GM19023 (cell line): Measurements from ENCODE around the gene ALG14.
"Not testable (repeated sequence)": the region's sequence is repeated elsewhere in the genome, so short reads cannot be mapped to it uniquely, and the experiment has no call there.

Experiments used
- ATAC-seq: cut with Tn5 transposase; IDR thresholded peaks from one replicate; pipeline ENCODE4 v1.9.1; 2021; ENCODE audit warnings: mild to moderate bottlenecking, moderate library complexity; ENCODE audit not compliant: unreplicated experiment

ALG14 gene

DNA sequence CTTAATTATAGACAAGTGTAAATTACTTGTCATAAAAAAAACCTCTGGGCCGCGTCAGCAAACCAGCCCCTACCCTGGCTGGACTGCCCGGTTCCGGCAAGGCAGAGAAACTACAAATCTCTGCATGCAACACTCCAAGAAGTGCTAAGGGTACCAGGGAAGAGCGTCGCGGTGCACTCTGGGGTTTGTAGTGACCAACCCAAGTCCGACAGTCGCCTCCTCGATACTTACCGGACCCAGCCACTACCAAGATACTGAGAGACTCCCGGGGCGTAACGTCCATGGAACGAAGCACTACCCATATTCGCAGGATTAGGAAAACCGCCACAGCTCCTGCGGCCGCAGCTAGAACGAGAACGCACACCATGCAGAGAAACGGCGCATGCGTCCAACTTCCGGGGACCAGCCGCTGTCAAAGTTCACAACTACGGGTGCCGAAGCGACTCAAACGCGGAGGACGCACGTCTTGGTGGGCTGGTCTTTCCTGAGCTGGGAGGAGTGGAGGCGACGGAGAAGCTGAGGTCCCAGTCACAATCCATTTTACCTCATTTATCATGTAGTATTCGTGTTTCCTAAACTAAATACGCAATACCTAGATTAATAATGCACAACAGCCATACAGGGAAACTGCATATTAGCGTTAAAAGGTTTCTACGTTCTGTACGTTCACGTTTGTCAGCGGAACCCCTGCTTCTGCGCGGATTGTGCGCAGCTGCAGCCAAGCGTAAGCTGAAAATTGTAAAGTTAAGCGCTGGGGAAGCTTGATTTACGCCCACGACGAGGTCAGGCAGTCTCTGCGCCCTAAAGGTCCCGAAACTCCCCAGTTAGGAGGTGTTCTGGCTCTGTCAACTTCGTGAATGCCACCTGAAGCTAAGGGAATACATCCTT lies at the start of gene ALG14:
Gene ALG14, minus strand, starts transcription at position 420 of the 888 bp plus-strand sequence. Its CDS starts 53 bp downstream, at position 367.
- ATAC-seq, result peak; percentile 98

GRCh38 chr1:95122151-95122697 lies 49.5 kb upstream of the ALG14 start:
- ATAC-seq, result no peak

DNA sequence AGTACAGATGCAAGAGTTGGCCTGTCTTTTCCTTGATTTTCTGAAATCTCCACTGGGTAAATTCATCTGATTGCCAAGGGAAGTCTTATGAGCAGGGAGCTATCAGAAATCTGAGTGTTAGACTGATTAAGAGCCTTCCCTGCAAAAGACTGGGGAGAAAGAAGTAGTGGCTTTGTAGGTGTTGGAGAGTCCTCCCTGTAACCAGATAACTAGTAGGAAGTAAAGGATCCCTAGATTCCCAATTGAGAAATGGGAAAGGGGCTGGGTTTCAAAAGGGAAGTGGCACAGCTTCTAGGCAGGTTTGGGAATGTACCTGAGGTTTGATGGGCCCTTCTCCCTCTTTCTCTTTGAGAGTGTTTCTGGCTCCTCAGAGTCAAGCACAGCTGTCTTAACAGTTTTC lies 46.5 kb upstream of the ALG14 start:
- ATAC-seq, result no peak

GRCh38 chr1:95118710-95119109 lies 46.0 kb upstream of the ALG14 start:
- ATAC-seq, result no peak

DNA sequence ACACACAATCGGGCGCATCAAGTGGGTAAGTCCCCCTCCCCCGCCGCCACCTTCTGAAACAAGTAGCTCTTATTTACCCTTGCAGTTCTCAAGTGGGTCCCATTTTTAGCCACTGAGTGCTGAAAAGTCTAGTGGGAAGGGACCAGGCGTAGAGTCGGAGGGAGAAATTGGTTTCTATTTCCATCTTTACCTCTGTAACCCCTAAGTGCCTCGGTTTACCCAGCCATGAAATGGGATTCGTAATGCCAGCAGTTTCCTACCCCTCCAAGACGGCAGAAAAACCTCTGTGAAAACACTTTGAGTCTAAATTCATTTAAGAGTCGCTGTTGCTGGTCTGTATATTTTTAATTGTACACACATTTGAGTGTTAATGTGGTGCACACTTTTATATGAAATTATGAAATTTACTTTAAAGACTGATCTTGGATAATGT lies 45.3 kb upstream of the ALG14 start:
- no peak for ATAC-seq

DNA sequence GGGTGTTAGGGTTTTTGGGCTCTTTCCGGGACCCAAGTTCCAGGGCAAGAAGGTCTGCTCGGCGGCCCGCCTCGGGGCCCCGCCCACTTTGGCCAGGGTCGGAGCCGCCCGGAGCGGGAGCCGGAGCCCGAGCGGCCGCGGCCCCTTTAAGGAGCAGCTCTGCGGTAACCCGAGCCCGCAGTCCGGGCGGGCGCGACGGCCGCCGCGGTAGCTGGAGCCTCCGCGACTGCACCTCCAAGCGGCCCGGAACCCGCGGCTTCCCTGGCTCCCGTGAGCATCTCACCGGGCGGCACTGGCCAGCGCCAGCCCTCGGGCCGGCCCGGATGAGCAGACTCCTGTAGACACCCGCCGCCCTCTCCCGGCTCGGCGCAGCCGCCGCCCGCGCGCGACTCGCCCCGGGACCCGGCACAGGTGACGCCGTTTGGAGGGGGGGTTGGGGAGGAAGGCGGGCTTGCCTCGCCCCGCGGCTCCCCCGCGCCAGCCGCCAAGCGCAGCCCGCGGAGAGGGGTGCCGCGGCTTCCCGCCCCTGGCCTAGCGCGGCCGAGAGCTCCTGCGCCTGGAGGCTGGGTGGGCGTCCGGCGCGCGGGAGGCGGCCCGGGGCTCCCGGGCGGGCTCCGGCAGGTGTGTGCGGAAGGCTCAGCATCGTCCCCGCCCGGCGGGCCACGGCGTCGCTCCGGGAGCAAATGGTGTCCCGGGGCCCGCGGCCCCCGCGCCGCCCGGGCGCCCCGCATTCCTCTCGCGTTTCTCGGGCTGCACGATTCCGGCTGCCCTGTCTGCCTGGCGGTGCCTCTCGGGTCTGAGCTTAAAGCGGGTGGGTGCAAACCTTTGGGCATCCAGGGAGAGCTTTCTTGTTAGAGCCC lies 44.7 kb upstream of the ALG14 start, which contains the start of gene TLCD4:
Gene TLCD4, plus strand, starts transcription at position 149 of the 860 bp plus-strand sequence. CDS start 26,547 bp downstream, outside the sequence.
- ATAC-seq, result peak; percentile 72

GRCh38 chr1:95116580-95117206 lies 43.9 kb upstream of the ALG14 start:
- ATAC-seq, result peak; percentile 53

DNA sequence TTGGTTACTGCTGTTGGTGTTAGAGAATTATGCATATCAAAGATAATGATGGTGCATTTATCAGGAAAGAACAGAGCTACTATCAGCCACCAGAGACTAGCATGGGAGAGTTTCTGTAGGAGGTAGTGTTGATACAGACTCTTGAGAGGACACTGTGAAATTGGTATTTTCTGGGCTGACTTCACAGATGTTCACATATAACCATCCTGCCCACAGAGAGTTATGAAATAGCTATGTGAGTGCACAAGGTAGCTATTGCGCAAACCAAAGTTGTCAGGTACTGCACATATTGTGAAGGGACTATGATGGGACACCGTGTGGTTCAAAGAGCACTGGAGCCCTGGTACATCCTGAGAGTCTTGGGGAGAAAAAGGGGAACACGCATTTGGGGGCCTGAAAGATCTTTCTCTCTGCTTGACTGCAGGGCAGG lies 43.0 kb upstream of the ALG14 start:
- ATAC-seq, result no peak

DNA sequence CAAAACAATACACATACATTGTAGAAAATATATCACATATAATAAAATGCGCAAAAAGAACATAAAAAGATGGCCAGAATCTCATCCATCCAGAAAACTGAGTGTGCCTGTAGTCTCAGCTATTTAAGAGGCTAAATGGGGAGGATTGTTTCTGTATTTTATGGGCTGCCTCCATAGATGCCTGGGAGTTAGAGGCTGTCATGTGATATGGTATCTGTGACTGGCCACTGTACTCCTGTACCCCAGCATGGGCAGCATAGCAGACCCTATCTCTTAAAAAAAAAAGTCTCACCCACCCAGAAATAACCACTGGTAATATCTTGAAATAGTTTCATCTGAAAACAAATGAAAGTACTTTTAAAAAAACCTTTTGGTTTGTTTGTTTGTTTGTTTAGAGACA lies 40.9 kb upstream of the ALG14 start:
- ATAC-seq, result no peak

DNA sequence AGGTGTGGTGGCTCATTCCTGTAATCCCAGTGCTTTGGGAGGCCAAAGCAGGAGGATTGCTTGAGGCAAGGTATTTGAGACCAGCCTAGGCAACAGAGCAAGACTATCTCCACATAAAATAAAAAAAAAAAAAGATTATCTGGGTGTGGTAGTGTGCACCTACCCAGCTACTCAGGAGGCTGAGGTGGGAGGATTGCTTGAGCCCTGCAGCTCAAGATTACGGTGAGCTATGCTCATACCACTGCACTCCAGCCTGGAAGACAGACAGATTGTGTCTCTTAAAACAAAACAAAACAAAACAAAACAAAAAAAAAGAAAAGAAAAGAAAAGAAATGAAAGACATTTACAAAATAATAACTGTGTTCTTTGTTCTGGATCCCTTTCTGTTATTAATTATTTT lies 38.3 kb upstream of the ALG14 start:
- no peak for ATAC-seq

GRCh38 chr1:95108792-95109191 lies 36.0 kb upstream of the ALG14 start:
- ATAC-seq, result no peak

DNA sequence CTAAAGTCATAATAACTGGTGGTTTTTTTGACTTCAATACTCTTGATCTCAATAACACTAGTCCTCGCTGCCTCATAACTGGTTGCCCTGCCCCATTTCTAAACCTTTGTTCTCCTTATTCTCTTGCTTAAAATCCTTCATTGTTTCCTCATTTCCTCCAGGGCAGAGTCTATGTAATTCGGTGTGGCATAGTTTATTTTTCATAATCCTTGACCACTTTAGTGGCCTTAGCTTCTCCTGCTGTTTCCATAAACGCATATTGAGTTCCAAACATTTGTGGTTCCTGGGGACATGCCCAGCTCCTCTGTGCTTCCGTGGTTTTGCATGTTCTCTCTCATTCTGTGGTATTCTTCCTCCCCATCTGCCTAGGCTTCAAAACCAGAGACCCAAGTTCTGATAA lies 25.4 kb upstream of the ALG14 start:
- ATAC-seq, result no peak

DNA sequence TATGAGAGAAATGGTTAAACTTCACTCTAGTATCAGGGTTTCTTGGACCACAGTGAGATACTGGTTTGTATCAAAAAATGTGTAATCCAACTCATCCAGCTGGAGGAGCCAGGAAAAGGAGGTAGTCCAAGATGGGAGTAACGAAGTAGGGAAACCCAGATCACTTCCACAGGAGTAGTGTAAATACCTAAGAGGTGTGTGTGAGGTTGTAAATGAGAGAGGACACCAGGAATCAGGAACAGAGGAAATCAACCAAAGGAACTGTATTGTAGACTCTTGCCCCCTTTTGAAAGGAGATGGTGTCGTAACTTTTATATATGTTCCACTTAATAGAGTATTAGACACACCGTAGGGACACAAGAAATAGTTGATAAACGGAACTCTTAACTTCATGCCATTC lies 24.7 kb upstream of the ALG14 start:
- ATAC-seq, result no peak

GRCh38 chr1:95096218-95096841 lies 23.6 kb upstream of the ALG14 start:
- ATAC-seq, result peak; percentile 25

- peak; percentile 89 for ATAC-seq
Measured at GRCh38 chr1:95095833-95096217, 23.1 kb upstream of the ALG14 start.

DNA sequence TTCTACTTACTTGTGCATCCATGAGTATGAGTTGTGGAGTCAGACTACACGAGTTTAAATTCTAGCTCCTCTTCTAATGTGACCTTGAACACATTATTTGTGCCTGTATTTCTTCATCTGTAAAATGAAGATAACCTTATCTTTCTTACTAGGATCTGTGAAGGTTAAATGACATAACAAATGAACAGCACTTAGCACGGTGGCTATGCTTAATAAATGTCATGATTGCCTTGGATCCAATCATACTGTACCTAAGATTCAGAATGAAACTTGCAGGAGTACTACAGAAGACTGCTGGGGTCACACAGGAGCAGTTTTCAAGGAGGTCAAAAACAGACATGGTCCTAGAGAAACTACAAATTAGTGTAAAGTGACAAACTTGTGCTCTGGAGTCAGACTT lies 22.2 kb upstream of the ALG14 start:
- ATAC-seq, result no peak

- no peak for ATAC-seq
Measured at GRCh38 chr1:95093296-95093695, 20.5 kb upstream of the ALG14 start.

- ATAC-seq, result not testable (repeated sequence)
Measured at GRCh38 chr1:95092891-95093290, 20.1 kb upstream of the ALG14 start.

DNA sequence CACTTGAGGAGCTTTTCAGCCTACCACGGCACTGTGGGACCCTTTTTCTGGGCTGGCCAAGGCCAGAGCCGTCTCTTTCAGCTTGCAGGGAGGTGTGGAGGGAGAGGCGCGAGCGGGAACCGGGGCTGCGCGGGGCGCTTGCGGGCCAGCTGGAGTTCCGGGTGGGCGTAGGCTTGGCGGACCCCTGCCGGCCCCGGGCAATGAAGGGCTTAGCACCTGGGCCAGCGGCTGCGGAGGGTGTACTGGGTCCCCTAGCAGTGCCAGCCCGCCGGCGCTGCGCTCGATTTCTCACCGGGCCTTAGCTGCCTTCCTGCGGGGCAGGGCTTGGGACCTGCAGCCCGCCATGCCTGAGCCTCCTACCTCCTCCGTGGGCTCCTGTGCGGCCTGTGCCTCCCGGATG lies 18.5 kb upstream of the ALG14 start:
- not testable (repeated sequence) for ATAC-seq

DNA sequence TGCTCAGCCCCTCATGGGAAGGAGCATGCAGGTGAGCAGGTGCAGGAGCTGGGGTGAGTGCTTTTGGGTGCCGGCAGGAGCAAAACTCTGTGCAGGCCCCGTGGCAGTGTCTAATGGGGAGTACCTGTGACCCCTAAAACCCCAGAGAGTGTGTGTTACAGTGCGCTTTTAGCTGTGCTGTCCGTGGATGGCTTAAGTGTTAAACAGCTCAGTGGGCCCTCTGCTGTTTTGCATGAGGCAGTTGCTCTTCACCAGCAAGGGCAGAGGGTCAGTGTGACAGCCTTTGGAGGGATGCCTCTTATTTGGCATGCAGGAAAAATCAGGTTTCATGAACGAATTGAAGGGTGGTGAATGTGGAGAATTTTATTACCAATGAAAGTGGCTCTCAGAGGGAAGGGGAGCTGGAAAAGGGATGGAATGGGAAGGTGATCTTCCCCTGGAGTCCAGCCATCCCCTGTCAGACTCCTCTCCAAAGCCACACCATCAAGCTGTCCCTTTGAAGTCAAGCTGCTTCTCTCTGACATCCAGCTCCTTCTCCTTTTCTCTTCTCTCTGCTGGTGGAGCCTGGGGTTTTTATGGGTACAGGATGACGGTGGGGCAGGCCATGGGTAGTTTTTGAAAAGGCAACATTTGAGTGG lies 17.0 kb upstream of the ALG14 start:
- no peak for ATAC-seq
